Keratinocyte (primary cell): Measurements from ENCODE around the gene SPECC1. TPM values are rescaled to one million over a fixed set of nuclear protein-coding genes. Genes with fewer than 3 reads are reported as not detected.

ENCODE experiments used
- DNase-seq: peaks from one replicate; pipeline ENCODE4 v3.0.0-alpha.2; 2011; ENCODE audit warnings: low read depth, missing footprints, low spot score
- FAIRE-seq: peaks from 2 replicates; lab custom pipeline; 2011; peaks lifted over from hg19 to GRCh38; lab: Jason Lieb, UNC
- H2AFZ ChIP-seq: 2 replicates; pipeline ENCODE4 v1.6.0; 2012; ENCODE audit warnings: low read length, control low read depth, inconsistent platforms; ENCODE audit not compliant: control insufficient read depth
- H3K27ac ChIP-seq: 2 replicates; pipeline ENCODE4 v1.5.1; 2011; ENCODE audit warnings: low read length; ENCODE audit not compliant: control insufficient read depth, insufficient read depth
- H3K27me3 ChIP-seq: 3 replicates; pipeline ENCODE4 v1.6.0; 2011; ENCODE audit warnings: low read length; ENCODE audit not compliant: control insufficient read depth, insufficient read depth; ENCODE audit errors: extremely low read depth
- H3K36me3 ChIP-seq, 2 experiments: 2 replicates in 1 of 2; 3 replicates in 1 of 2; pipeline ENCODE4 v1.5.1; 2011; ENCODE audit warnings: low read length in 2 of 2, mild to moderate bottlenecking in 1 of 2; ENCODE audit not compliant: control insufficient read depth in 2 of 2, insufficient read depth in 2 of 2; ENCODE audit errors: extremely low read depth in 1 of 2
- H3K4me1 ChIP-seq: 3 replicates; pipeline ENCODE4 v1.5.1; 2011; ENCODE audit warnings: low read length; ENCODE audit not compliant: control insufficient read depth, insufficient read depth; ENCODE audit errors: extremely low read depth
- H3K4me2 ChIP-seq: 3 replicates; pipeline ENCODE4 v1.6.0; 2011; ENCODE audit warnings: low read depth, low read length; ENCODE audit not compliant: control insufficient read depth, insufficient read depth; ENCODE audit errors: extremely low read depth
- H3K4me3 ChIP-seq, 3 experiments: fragments of 200-600 bp in 1 of 3; sonication (generic) in 1 of 3; 2 replicates in 2 of 3; 3 replicates in 1 of 3; pipeline ENCODE4 v1.5.1; 2011 to 2016; ENCODE audit warnings: low read length in 3 of 3, mild to moderate bottlenecking in 3 of 3, control low read depth in 2 of 3, inconsistent platforms in 1 of 3, low read depth in 1 of 3, mixed read lengths in 1 of 3, mixed run types in 1 of 3, moderate library complexity in 1 of 3; ENCODE audit not compliant: control insufficient read depth in 2 of 3, insufficient read depth in 2 of 3; ENCODE audit errors: extremely low read depth in 1 of 3
- H3K79me2 ChIP-seq: 2 replicates; pipeline ENCODE4 v1.6.0; 2012; ENCODE audit warnings: low read length; ENCODE audit not compliant: control insufficient read depth, insufficient read depth
- H3K9ac ChIP-seq: 3 replicates; pipeline ENCODE4 v1.6.0; 2011; ENCODE audit warnings: low read length; ENCODE audit not compliant: control insufficient read depth, insufficient read depth; ENCODE audit errors: extremely low read depth
- H3K9me1 ChIP-seq: 3 replicates; pipeline ENCODE4 v1.6.0; 2011; ENCODE audit warnings: low read length; ENCODE audit not compliant: control insufficient read depth, insufficient read depth; ENCODE audit errors: extremely low read depth
- H3K9me3 ChIP-seq: 2 replicates; pipeline ENCODE4 v1.5.1; 2012; ENCODE audit warnings: low read depth, low read length; ENCODE audit not compliant: control insufficient read depth
- H4K20me1 ChIP-seq: 3 replicates; pipeline ENCODE4 v1.6.0; 2011; ENCODE audit warnings: low read length; ENCODE audit not compliant: control insufficient read depth, insufficient read depth; ENCODE audit errors: extremely low read depth
- CTCF ChIP-seq, 3 experiments: IDR thresholded peaks in 1 of 3; conservative IDR thresholded peaks in 1 of 3; optimal IDR thresholded peaks in 1 of 3; 2 replicates in 2 of 3; 3 replicates in 1 of 3; pipeline versions ENCODE3 to v1.5.1; 2011; ENCODE audit warnings: low read length in 3 of 3, mild to moderate bottlenecking in 3 of 3, moderate library complexity in 2 of 3, control low read depth in 1 of 3, inconsistent platforms in 1 of 3; ENCODE audit not compliant: insufficient read depth in 2 of 3; ENCODE audit errors: extremely low read depth in 1 of 3
- EZH2 ChIP-seq: IDR thresholded peaks from one replicate; pipeline ENCODE4 v1.6.1; 2012; ENCODE audit warnings: inconsistent platforms, mild to moderate bottlenecking, low read length, moderate library complexity
- dilution Hi-C: fragments of 300-500 bp; cut with MboI; formaldehyde crosslinking; loops from one replicate; pipeline ENCODE4 v1.7.0; 2020; ENCODE audit warnings: low sequenced_read_pairs; ENCODE audit not compliant: extremely low pct_ligation_motif_present
- polyA plus RNA-seq, 5 experiments: library from polyadenylated mRNA; depleted of rRNA in 3 of 5; stranded (reverse) in 3 of 5; stranded (forward) in 1 of 5; unstranded in 1 of 5; fragments of >200 nt; gene quantifications; 1 replicate in 1 of 5; 2 replicates in 3 of 5; 3 replicates in 1 of 5; pipeline versions ENCODE4 v1.2.1 to v1.2.3, GENCODE V29; 2011 to 2012; ENCODE audit warnings: missing spikeins in 2 of 5, low read depth in 1 of 5, low replicate concordance in 1 of 5

SPECC1 gene
- polyA plus RNA-seq, 1 donor (not counting 4 experiments of a cell fraction or from before 2014, with no cell fraction given): 20.9 TPM

GRCh38 chr17:20170085-20170484 is 160.9 kb downstream of the SPECC1 start:
- Histone ChIP-seq H3K27me3 (no peaks in the 10 kb centered on the region), H3K9me1 (peaks cover 4% of the 10 kb centered on the region), H3K4me1 (peaks cover 7% of the 10 kb centered on the region), H4K20me1 (no peaks in the 10 kb centered on the region), H3K9me3 (no peaks in the 10 kb centered on the region), H2AFZ (no peak overlapping the region), H3K36me3 (no peaks in the 10 kb centered on the region), H3K4me3 (no peak overlapping the region), H3K9ac (no peak overlapping the region), H3K4me2 (no peak overlapping the region), H3K79me2 (peaks cover 54% of the 10 kb centered on the region), H3K27ac (no peak overlapping the region)
- DNase-seq (no peak), FAIRE-seq (no peak)
- dilution Hi-C loops: no loop called here
- no peak for TF ChIP-seq EZH2
- no peak for TF ChIP-seq CTCF (optimal IDR thresholded peaks at IDR 0.05 in 1 of 3, IDR thresholded peaks at IDR 0.05 in 1 of 3, conservative IDR thresholded peaks at IDR 0.05 in 1 of 3; ENCODE audit: extremely low read depth in 1 of 3, insufficient read depth in 2 of 3, low read length in 3 of 3)

GRCh38 chr17:20171741-20172365 is 162.7 kb downstream of the SPECC1 start:
- Histone ChIP-seq H3K79me2 (peaks cover 48% of the 10 kb centered on the region), H4K20me1 (no peaks in the 10 kb centered on the region)

More at GRCh38 chr17:20171741-20172365, 162.7 kb downstream of the SPECC1 start:
- Histone ChIP-seq H3K4me3 (no peak overlapping the region), H3K36me3 (no peaks in the 10 kb centered on the region), H3K27me3 (no peaks in the 10 kb centered on the region), H3K9me1 (peaks cover 4% of the 10 kb centered on the region), H3K4me1 (peaks cover 7% of the 10 kb centered on the region), H3K9me3 (no peaks in the 10 kb centered on the region), H3K27ac (no peak overlapping the region), H3K4me2 (no peak overlapping the region), H2AFZ (no peak overlapping the region), H3K9ac (no peak overlapping the region)
- no peak for DNase-seq
- dilution Hi-C loops: no loop called here
- no peak for FAIRE-seq
- TF ChIP-seq EZH2 (no peak), CTCF (optimal IDR thresholded peaks at IDR 0.05 in 1 of 3, IDR thresholded peaks at IDR 0.05 in 1 of 3, conservative IDR thresholded peaks at IDR 0.05 in 1 of 3; ENCODE audit: extremely low read depth in 1 of 3, insufficient read depth in 2 of 3, low read length in 3 of 3) (no peak)
